Body of pancreas (tissue), 4 donors: ENCODE results near the gene DCLRE1B. TPM values are rescaled to one million over a fixed set of nuclear protein-coding genes. Genes with fewer than 3 reads are reported as not detected.

Experiments used
- ATAC-seq: fragments of 150-250 bp; one replicate; pipeline ENCODE4 v1.9.1; 2016
- DNase-seq, 4 donors: peaks; one replicate each; pipeline ENCODE4 v3.0.0-alpha.2; 2019
- H3K27ac ChIP-seq, 4 donors: fragments of 200-600 bp; sonication (generic); 1 replicate in 3 of 4; 2 replicates in 1 of 4; pipeline versions ENCODE4 v1.5.1 to v1.6.1; 2016 to 2019; ENCODE audit warnings: mild to moderate bottlenecking in 1 of 4, mixed read lengths in 1 of 4, moderate library complexity in 1 of 4
- H3K27me3 ChIP-seq, 2 donors: fragments of 200-600 bp; sonication (generic); one replicate each; pipeline ENCODE4 v1.6.0; 2016; ENCODE audit warnings: mild to moderate bottlenecking in 1 of 2
- H3K36me3 ChIP-seq, 2 donors: fragments of 200-600 bp; sonication (generic); replicated peaks in 1 of 2; 2 replicates each; pipeline ENCODE4 v1.5.1; 2016; ENCODE audit warnings: low read depth in 2 of 2; ENCODE audit not compliant: insufficient read depth in 1 of 2
- H3K4me1 ChIP-seq: fragments of 200-600 bp; sonication (generic); one replicate; pipeline ENCODE4 v1.6.0; 2016
- H3K4me3 ChIP-seq, 2 donors: fragments of 200-600 bp; sonication (generic); 1 replicate in 1 of 2; 2 replicates in 1 of 2; pipeline ENCODE4 v1.5.1; 2016 to 2019
- H3K9me3 ChIP-seq, 3 donors: fragments of 200-600 bp; sonication (generic); 1 replicate in 2 of 3; 2 replicates in 1 of 3; pipeline ENCODE4 v1.5.1; 2016
- CTCF ChIP-seq, 7 experiments: fragments of 450-650 bp in 4 of 7; fragments of 200-600 bp in 3 of 7; sonication (generic) in 3 of 7; IDR thresholded peaks; one replicate each; pipeline ENCODE4 v1.5.1; 2016 to 2019; ENCODE audit warnings: antibody characterized with exemption in 7 of 7
- POLR2A ChIP-seq, 3 donors: fragments of 450-650 bp; IDR thresholded peaks; one replicate each; pipeline ENCODE4 v1.6.1; 2016; ENCODE audit warnings: antibody characterized with exemption in 3 of 3, mild to moderate bottlenecking in 2 of 3
- WGBS, 2 donors: methylation state at CpG; one replicate each; pipeline ENCODE4 v1.1.5; 2017; 5-methylcytosine and 5-hydroxymethylcytosine counted together
- intact Hi-C: fragments of 100-400 bp; cut with DNase I; formaldehyde crosslinking; loops from one replicate; pipeline ENCODE4 v1.15.1; 2023
- total RNA-seq, 2 donors: library from RNA; depleted of rRNA; stranded (reverse); fragments of >200 nt; gene quantifications; one replicate each; pipeline ENCODE4 v1.1.0, GENCODE V29; 2016

The DCLRE1B gene
- total RNA-seq, 2 donors from 2014 or later, result 1.3 to 2.1 TPM

- TF ChIP-seq CTCF (IDR thresholded peaks at IDR 0.05) (no peak), POLR2A (IDR thresholded peaks at IDR 0.05) (no peak)
- peaks cover 21% of the 10 kb centered on the region for H3K4me1 ChIP-seq
- H3K27me3 ChIP-seq, result no peaks in the 10 kb centered on the region
- WGBS, 2 donors, result 45 to 73% methylated on average over 3 of the region's 3 CpGs
- peaks cover 0 to 5% of the 10 kb centered on the region in 2 donors for H3K36me3 ChIP-seq
- intact Hi-C loops, result no loop called here
- ATAC-seq, result no peak
- no peaks in the 10 kb centered on the region for H3K9me3 ChIP-seq
- no peak for DNase-seq
- no peak overlapping the region for H3K27ac ChIP-seq
- no peak overlapping the region for H3K4me3 ChIP-seq
Measured at GRCh38 chr1:113901191-113901590, 3.9 kb upstream of the DCLRE1B start.

- DNase-seq (peak in 1 of 4 donors; percentile 23), ATAC-seq (no peak)
- TF ChIP-seq POLR2A (IDR thresholded peaks at IDR 0.05) (no peak), CTCF (IDR thresholded peaks at IDR 0.05) (no peak)
- peak overlapping the region; percentile 32 to 60 for H3K4me3 ChIP-seq
- intact Hi-C loops, result no loop called here
- 12 to 20% methylated on average over 7 of the region's 7 CpGs for WGBS, 2 donors
- H3K36me3 ChIP-seq, result peaks cover 0 to 5% of the 10 kb centered on the region in 2 donors
- peak overlapping the region in 3 of 4 donors; percentile 74 to 88 (median 88) for H3K27ac ChIP-seq
- H3K9me3 ChIP-seq, result no peaks in the 10 kb centered on the region
- peaks cover 23% of the 10 kb centered on the region for H3K4me1 ChIP-seq
- H3K27me3 ChIP-seq, result no peaks in the 10 kb centered on the region
Measured at GRCh38 chr1:113903501-113904292, 1.4 kb upstream of the DCLRE1B start.

- peaks cover 0 to 5% of the 10 kb centered on the region in 2 donors for H3K36me3 ChIP-seq
- WGBS, 2 donors, result 0 to 1% methylated on average over 5 to 11 of the region's 11 CpGs
- no peak for TF ChIP-seq POLR2A (IDR thresholded peaks at IDR 0.05)
- no peak for TF ChIP-seq CTCF (IDR thresholded peaks at IDR 0.05)
- peak overlapping the region; percentile 32 to 60 for H3K4me3 ChIP-seq
- H3K4me1 ChIP-seq, result peaks cover 23% of the 10 kb centered on the region
- intact Hi-C loops, result no loop called here
- H3K27ac ChIP-seq, result peak overlapping the region; percentile 74 to 88 (median 82)
- no peak for DNase-seq
- H3K9me3 ChIP-seq, result no peaks in the 10 kb centered on the region
- H3K27me3 ChIP-seq, result no peaks in the 10 kb centered on the region
- no peak for ATAC-seq
Measured at GRCh38 chr1:113904293-113904673, 843 bp upstream of the DCLRE1B start.

- ATAC-seq, result no peak
- H3K4me1 ChIP-seq, result peaks cover 23% of the 10 kb centered on the region
- TF ChIP-seq CTCF (IDR thresholded peaks at IDR 0.05), result no peak
- no peak for TF ChIP-seq POLR2A (IDR thresholded peaks at IDR 0.05)
- H3K36me3 ChIP-seq, result peaks cover 0 to under 1% of the 10 kb centered on the region in 2 donors
- peak overlapping the region; percentile 74 to 88 (median 82) for H3K27ac ChIP-seq
- intact Hi-C loops, result no loop called here
- no peaks in the 10 kb centered on the region for H3K9me3 ChIP-seq
- H3K4me3 ChIP-seq, result peak overlapping the region in 1 of 2 donors; percentile 61
- 0% methylated on average over 11 to 17 of the region's 17 CpGs for WGBS, 2 donors
- peak in 1 of 4 donors; percentile 14 for DNase-seq
- H3K27me3 ChIP-seq, result no peaks in the 10 kb centered on the region
Measured at GRCh38 chr1:113905435-113905861, 322 bp downstream of the DCLRE1B start.
